AG04450 (cell line): Measurements from ENCODE around the gene GUCY2F. TPM values are rescaled to one million over a fixed set of nuclear protein-coding genes. Genes with fewer than 3 reads are reported as not detected.

Experiments used
- CTCF ChIA-PET: fragments of 300-600, 350-600 bp; formaldehyde crosslinking; extraction: SDS; loops from one replicate; lab custom pipeline; 2022; ENCODE audit warnings: antibody characterized with exemption, inconsistent platforms; lab: Charles Lee
- POLR2A ChIA-PET: fragments of 350-600 bp; formaldehyde crosslinking; extraction: SDS; loops from one replicate; lab custom pipeline; 2021; ENCODE audit warnings: antibody characterized with exemption, inconsistent platforms; lab: Yijun Ruan, JAX
- DNase-seq: peaks from one replicate; pipeline ENCODE4 v3.0.0-alpha.2; 2011; ENCODE audit warnings: low read depth, low spot score
- H3K27ac ChIP-seq: one replicate; pipeline ENCODE4 v1.5.1; 2012; ENCODE audit warnings: low read depth, low read length, control low read depth
- H3K27me3 ChIP-seq: one replicate; pipeline ENCODE4 v1.6.0; 2012; ENCODE audit warnings: low read length; ENCODE audit not compliant: control insufficient read depth, insufficient read depth
- H3K4me3 ChIP-seq: 2 replicates; pipeline ENCODE4 v1.5.1; 2011; ENCODE audit warnings: mild to moderate bottlenecking, low read depth, low read length, control low read depth
- H3K9me3 ChIP-seq: 2 replicates; pipeline ENCODE4 v1.5.1; 2012; ENCODE audit warnings: low read length; ENCODE audit not compliant: control insufficient read depth, insufficient read depth
- CTCF ChIP-seq: IDR thresholded peaks from 2 replicates; pipeline ENCODE4 v1.5.1; 2011; ENCODE audit warnings: low read depth, low read length, control low read depth, inconsistent platforms
- polyA plus RNA-seq: library from polyadenylated mRNA; depleted of rRNA; stranded (reverse); fragments of >200 nt; gene quantifications from 2 replicates; pipeline ENCODE4 v1.2.3, GENCODE V29; 2011

The GUCY2F gene
- polyA plus RNA-seq, 1 experiment = 0.02 TPM

- no peak for TF ChIP-seq CTCF
- no peak for DNase-seq
- no peaks in the 10 kb centered on the region for H3K9me3 ChIP-seq
- no peak overlapping the region for H3K27ac ChIP-seq
- H3K4me3 ChIP-seq = no peak overlapping the region
- no peaks in the 10 kb centered on the region for H3K27me3 ChIP-seq
- ChIA-PET POLR2A (no interaction called here), CTCF (no interaction called here)
Observed at GRCh38 chrX:109399831-109400230, 82.1 kb downstream of the GUCY2F start.

GRCh38 chrX:109398833-109399232 lies 83.1 kb downstream of the GUCY2F start:
- ChIA-PET POLR2A (no interaction called here), CTCF (no interaction called here)
- no peak overlapping the region for H3K27ac ChIP-seq
- H3K4me3 ChIP-seq = no peak overlapping the region
- DNase-seq = no peak
- TF ChIP-seq CTCF = no peak
- no peaks in the 10 kb centered on the region for H3K9me3 ChIP-seq
- H3K27me3 ChIP-seq = no peaks in the 10 kb centered on the region

- H3K9me3 ChIP-seq = no peaks in the 10 kb centered on the region
- no peak overlapping the region for H3K4me3 ChIP-seq
- no peaks in the 10 kb centered on the region for H3K27me3 ChIP-seq
- POLR2A ChIA-PET = no interaction called here
- CTCF ChIA-PET = interaction anchor here (0.9 kb wide), 1 partner anchor 491 kb away, joined by 3 read pairs; no protein-coding TSS in a partner anchor
- no peak for DNase-seq
- no peak overlapping the region for H3K27ac ChIP-seq
- TF ChIP-seq CTCF = no peak
Observed at GRCh38 chrX:109398061-109398460, 83.8 kb downstream of the GUCY2F start.

- no peak overlapping the region for H3K27ac ChIP-seq
- H3K9me3 ChIP-seq = no peaks in the 10 kb centered on the region
- TF ChIP-seq CTCF = no peak
- no peak for DNase-seq
- H3K27me3 ChIP-seq = no peaks in the 10 kb centered on the region
- ChIA-PET CTCF (no interaction called here), POLR2A (no interaction called here)
- no peak overlapping the region for H3K4me3 ChIP-seq
Observed at GRCh38 chrX:109393859-109394258, 88.0 kb downstream of the GUCY2F start.

GRCh38 chrX:109392895-109393294 lies 89.0 kb downstream of the GUCY2F start:
- POLR2A ChIA-PET = no interaction called here
- Histone ChIP-seq H3K4me3 (no peak overlapping the region), H3K9me3 (no peaks in the 10 kb centered on the region), H3K27me3 (no peaks in the 10 kb centered on the region), H3K27ac (no peak overlapping the region)
- CTCF ChIA-PET = no interaction called here
- no peak for TF ChIP-seq CTCF
- no peak for DNase-seq
